H1 (cell line): ENCODE results near the gene CASQ1. TPM values are rescaled to one million over a fixed set of nuclear protein-coding genes. Genes with fewer than 3 reads are reported as not detected.

ENCODE experiments used
- CHD1 ChIP-seq: IDR thresholded peaks from 2 replicates; pipeline ENCODE4 v1.6.1; 2012; ENCODE audit warnings: low read depth, low read length, improper control_type of control experiment
- EGR1 ChIP-seq: IDR thresholded peaks from 2 replicates; pipeline ENCODE4 v1.6.1; 2011; ENCODE audit warnings: low read depth, low read length, borderline replicate concordance
- EZH2 ChIP-seq: fragments of 200-600 bp; sonication (generic); IDR thresholded peaks from 2 replicates; pipeline ENCODE4 v1.7.1; 2012; ENCODE audit warnings: low read depth, mild to moderate bottlenecking, moderate library complexity, low read length, inconsistent platforms; ENCODE audit not compliant: severe bottlenecking
- NANOG ChIP-seq: IDR thresholded peaks from 2 replicates; pipeline ENCODE4 v1.6.1; 2011; ENCODE audit warnings: low read length, low read depth, mild to moderate bottlenecking, inconsistent platforms; ENCODE audit not compliant: insufficient read depth, poor library complexity, severe bottlenecking
- SRF ChIP-seq: IDR thresholded peaks from 2 replicates; pipeline ENCODE4 v1.6.1; 2011; ENCODE audit warnings: mild to moderate bottlenecking, low read depth, low read length, moderate library complexity
- TEAD4 ChIP-seq: IDR thresholded peaks from 2 replicates; pipeline ENCODE4 v1.6.1; 2012; ENCODE audit warnings: low read depth, low read length, inconsistent platforms, mixed read lengths
- polyA plus RNA-seq, 7 experiments: library from polyadenylated mRNA; depleted of rRNA in 3 of 7; stranded (reverse) in 5 of 7; unstranded in 2 of 7; fragments of >200 nt in 5 of 7; fragments of 200-250 nt in 2 of 7; gene quantifications; 1 replicate in 5 of 7; 2 replicates in 1 of 7; 4 replicates in 1 of 7; pipeline versions ENCODE4 v1.2.1 to v1.2.3, GENCODE V29; 2011 to 2013; ENCODE audit warnings: missing spikeins in 2 of 7, mixed read lengths in 2 of 7
- total RNA-seq: library from RNA; stranded (reverse); fragmentation: NEBNext Ultra II Directional; extraction: Animal tissue kit (Norgen Biotek cat#: 25700); gene quantifications from 2 replicates; pipeline ENCODE4 v1.2.1, GENCODE V29; 2021

Gene CASQ1
- total and polyA plus RNA-seq, 2 of the 8 experiments (the other 6 are each of a cell fraction or from before 2014, with no cell fraction given): 0.80 to 1.3 TPM

- no peak for TF ChIP-seq EZH2
- no peak for TF ChIP-seq EGR1
- TF ChIP-seq CHD1: no peak
- TF ChIP-seq SRF: no peak
- no peak for TF ChIP-seq NANOG
- no peak for TF ChIP-seq TEAD4
Observed at GRCh38 chr1:160210561-160210960, 20.2 kb downstream of the CASQ1 start (continued).
